Inflammatory macrophage (primary cell): ENCODE results near the gene AICDA.

Experiments used
- DNase-seq, 2 donors: peaks; one replicate each; pipeline ENCODE4 v3.0.0-alpha.2; 2020 to 2022

Gene AICDA

GRCh38 chr12:8554451-8555195, 58.0 kb downstream of the AICDA start:
- DNase-seq: no peak

- no peak for DNase-seq
Measured at GRCh38 chr12:8553088-8553627, 59.5 kb downstream of the AICDA start.
